ENCODE measurements around the gene UNG. TPM values are rescaled to one million over a fixed set of nuclear protein-coding genes. Genes with fewer than 3 reads are reported as not detected.

UNG gene
- total and polyA plus RNA-seq, 8 donors, result 13.8 to 27.2 (median 18.6) TPM

DNA sequence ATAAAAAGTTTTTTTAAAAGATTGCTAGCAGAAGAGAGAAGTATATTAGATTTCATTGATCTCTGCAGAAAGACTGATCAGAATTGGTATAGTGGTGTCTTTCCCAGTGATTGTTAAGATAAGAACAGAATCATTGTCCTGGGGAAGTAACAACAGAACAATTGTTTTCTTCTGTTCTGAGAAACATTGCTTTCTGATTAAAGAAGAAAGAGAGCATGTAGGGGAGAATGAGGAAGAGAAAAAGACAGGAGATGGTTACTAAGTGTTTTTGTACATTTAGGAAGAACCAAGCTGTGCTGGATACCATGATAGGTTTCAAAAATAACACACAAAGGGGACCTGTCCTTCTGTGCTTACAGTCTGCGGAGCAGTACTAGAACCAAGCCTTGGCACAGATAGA, 40.0 kb upstream of the UNG start:
- DNase-seq, result no peak
- H3K36me3 ChIP-seq, result peaks cover 7 to 51% (median 48%) of the 10 kb centered on the region in 4 donors
- H3K4me1 ChIP-seq, result peaks cover 3 to 21% (median 18%) of the 10 kb centered on the region in 4 donors
- H3K27ac ChIP-seq, result no peak overlapping the region
- no peaks in the 10 kb centered on the region for H3K27me3 ChIP-seq
- intact Hi-C loops (cut with DNase I; ENCODE audit: low total_unique reads), result no loop called here
- no peak overlapping the region for H3K4me3 ChIP-seq
- WGBS, 5 donors, result 94 to 100% (median 96%) methylated on average over 1 of the region's 1 CpG
- no peaks in the 10 kb centered on the region for H3K9me3 ChIP-seq
- TF ChIP-seq, protein P1, sequence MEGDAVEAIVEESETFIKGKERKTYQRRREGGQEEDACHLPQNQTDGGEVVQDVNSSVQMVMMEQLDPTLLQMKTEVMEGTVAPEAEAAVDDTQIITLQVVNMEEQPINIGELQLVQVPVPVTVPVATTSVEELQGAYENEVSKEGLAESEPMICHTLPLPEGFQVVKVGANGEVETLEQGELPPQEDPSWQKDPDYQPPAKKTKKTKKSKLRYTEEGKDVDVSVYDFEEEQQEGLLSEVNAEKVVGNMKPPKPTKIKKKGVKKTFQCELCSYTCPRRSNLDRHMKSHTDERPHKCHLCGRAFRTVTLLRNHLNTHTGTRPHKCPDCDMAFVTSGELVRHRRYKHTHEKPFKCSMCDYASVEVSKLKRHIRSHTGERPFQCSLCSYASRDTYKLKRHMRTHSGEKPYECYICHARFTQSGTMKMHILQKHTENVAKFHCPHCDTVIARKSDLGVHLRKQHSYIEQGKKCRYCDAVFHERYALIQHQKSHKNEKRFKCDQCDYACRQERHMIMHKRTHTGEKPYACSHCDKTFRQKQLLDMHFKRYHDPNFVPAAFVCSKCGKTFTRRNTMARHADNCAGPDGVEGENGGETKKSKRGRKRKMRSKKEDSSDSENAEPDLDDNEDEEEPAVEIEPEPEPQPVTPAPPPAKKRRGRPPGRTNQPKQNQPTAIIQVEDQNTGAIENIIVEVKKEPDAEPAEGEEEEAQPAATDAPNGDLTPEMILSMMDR (IDR thresholded peaks at IDR 0.05), result no peak
- TF ChIP-seq EP300 (IDR thresholded peaks at IDR 0.05) (no peak), POLR2AphosphoS5 (IDR thresholded peaks at IDR 0.05) (no peak), POLR2A (IDR thresholded peaks at IDR 0.05) (no peak)

DNA sequence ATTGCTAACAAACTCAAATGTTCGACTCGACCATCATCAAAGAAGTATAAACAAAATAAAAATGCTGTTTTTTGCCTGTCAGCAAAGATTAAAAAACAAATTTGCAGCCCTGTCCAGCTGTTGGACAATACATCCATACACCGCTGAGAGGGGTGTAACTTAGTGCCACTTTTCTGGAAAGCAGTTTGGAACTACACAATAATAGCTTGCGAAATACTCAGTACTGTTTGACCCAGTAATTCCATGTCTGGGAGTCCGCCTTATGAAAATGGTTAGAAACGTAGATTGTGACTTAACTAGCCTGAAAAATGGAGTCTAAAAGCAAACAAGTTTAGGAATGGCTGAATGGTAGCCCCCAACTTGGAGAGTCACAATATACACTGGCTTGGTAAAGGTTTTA, 38.6 kb upstream of the UNG start:
- Histone ChIP-seq H3K9me3 (no peaks in the 10 kb centered on the region), H3K36me3 (peaks cover 7 to 61% (median 58%) of the 10 kb centered on the region in 4 donors), H3K4me3 (no peak overlapping the region), H3K27me3 (no peaks in the 10 kb centered on the region), H3K27ac (no peak overlapping the region), H3K4me1 (peaks cover 0 to 12% (median 9%) of the 10 kb centered on the region in 4 donors)
- intact Hi-C loops (cut with DNase I; ENCODE audit: low total_unique reads), result no loop called here
- 91 to 97% (median 95%) methylated on average over 6 of the region's 6 CpGs for WGBS, 5 donors
- TF ChIP-seq, protein P1 (IDR thresholded peaks at IDR 0.05), result no peak
- TF ChIP-seq POLR2AphosphoS5 (IDR thresholded peaks at IDR 0.05), result no peak
- TF ChIP-seq POLR2A (IDR thresholded peaks at IDR 0.05), result no peak
- no peak for TF ChIP-seq EP300 (IDR thresholded peaks at IDR 0.05)
- DNase-seq, result no peak

- intact Hi-C loops (cut with DNase I; ENCODE audit: low total_unique reads), result no loop called here
These were observed 33.3 kb upstream of the UNG start for GRCh38 chr12:109064143-109064542.

GRCh38 chr12:109065154-109065852, 32.1 kb upstream of the UNG start:
- Histone ChIP-seq H3K27me3 (no peaks in the 10 kb centered on the region), H3K36me3 (peaks cover 27 to 83% (median 58%) of the 10 kb centered on the region in 4 donors), H3K4me3 (no peak overlapping the region), H3K27ac (no peak overlapping the region), H3K4me1 (no peaks in the 10 kb centered on the region), H3K9me3 (no peaks in the 10 kb centered on the region)
- TF ChIP-seq POLR2AphosphoS5 (IDR thresholded peaks at IDR 0.05) (no peak), EP300 (IDR thresholded peaks at IDR 0.05) (no peak), POLR2A (IDR thresholded peaks at IDR 0.05) (no peak)
- TF ChIP-seq, protein P1 (IDR thresholded peaks at IDR 0.05), result no peak
- intact Hi-C loops (cut with DNase I; ENCODE audit: low total_unique reads), result no loop called here
- WGBS, 5 donors, result 80 to 92% (median 89%) methylated on average over 5 of the region's 5 CpGs
- DNase-seq, result peak in 1 of 2 donors; percentile 43

More at GRCh38 chr12:109064143-109064542, 33.3 kb upstream of the UNG start:
- no peak overlapping the region for H3K27ac ChIP-seq
- 83 to 100% (median 92%) methylated on average over 2 to 3 of the region's 3 CpGs for WGBS, 5 donors
- H3K9me3 ChIP-seq, result no peaks in the 10 kb centered on the region
- TF ChIP-seq POLR2A (IDR thresholded peaks at IDR 0.05) (no peak), POLR2AphosphoS5 (IDR thresholded peaks at IDR 0.05) (no peak), EP300 (IDR thresholded peaks at IDR 0.05) (no peak)
- TF ChIP-seq, protein P1 (IDR thresholded peaks at IDR 0.05), result no peak
- H3K4me3 ChIP-seq, result no peak overlapping the region
- no peak for DNase-seq
- peaks cover 24 to 83% (median 57%) of the 10 kb centered on the region in 4 donors for H3K36me3 ChIP-seq
- H3K4me1 ChIP-seq, result no peaks in the 10 kb centered on the region
- no peaks in the 10 kb centered on the region for H3K27me3 ChIP-seq

All from stomach (tissue), 9 donors.